A204.1 (cell line): ENCODE results near the gene TPT1.
A peak's percentile ranks its signal among the peaks of the same experiment; 100 is the strongest.
"Not testable (repeated sequence)": the region's sequence is repeated elsewhere in the genome, so short reads cannot be mapped to it uniquely, and the experiment has no call there.

Source experiments
- FAIRE-seq: peaks from 2 replicates; lab custom pipeline; 2012; peaks lifted over from hg19 to GRCh38; lab: Jason Lieb, UNC

The TPT1 gene

GRCh38 chr13:45341034-45341798 lies at the start of gene TPT1:
Gene TPT1, minus strand, starts transcription at chr13:45341183. Its CDS starts 114 bp downstream, at chr13:45341069.
- peak; percentile 85 for FAIRE-seq

- not testable (repeated sequence) for FAIRE-seq
Observed at GRCh38 chr13:45390348-45390747, 49.4 kb upstream of the TPT1 start.

- no peak for FAIRE-seq
Observed at GRCh38 chr13:45388664-45389063, 47.7 kb upstream of the TPT1 start.

GRCh38 chr13:45386892-45387575 lies 46.1 kb upstream of the TPT1 start:
- not testable (repeated sequence) for FAIRE-seq

GRCh38 chr13:45385907-45386553 lies 45.0 kb upstream of the TPT1 start:
- no peak for FAIRE-seq

- FAIRE-seq, result no peak
Observed at GRCh38 chr13:45385320-45385719, 44.3 kb upstream of the TPT1 start.

GRCh38 chr13:45384474-45385174 lies 43.6 kb upstream of the TPT1 start:
- no peak for FAIRE-seq

- FAIRE-seq, result not testable (repeated sequence)
Observed at GRCh38 chr13:45382739-45383138, 41.8 kb upstream of the TPT1 start.

GRCh38 chr13:45381196-45381595 lies 40.2 kb upstream of the TPT1 start:
- FAIRE-seq, result no peak

GRCh38 chr13:45380708-45381107 lies 39.7 kb upstream of the TPT1 start:
- not testable (repeated sequence) for FAIRE-seq

GRCh38 chr13:45379516-45379915 lies 38.5 kb upstream of the TPT1 start:
- not testable (repeated sequence) for FAIRE-seq

- FAIRE-seq, result not testable (repeated sequence)
Observed at GRCh38 chr13:45378786-45379185, 37.8 kb upstream of the TPT1 start.

- not testable (repeated sequence) for FAIRE-seq
Observed at GRCh38 chr13:45377314-45377713, 36.3 kb upstream of the TPT1 start.

- FAIRE-seq, result not testable (repeated sequence)
Observed at GRCh38 chr13:45376651-45377050, 35.7 kb upstream of the TPT1 start.

GRCh38 chr13:45374917-45375316 lies 33.9 kb upstream of the TPT1 start:
- FAIRE-seq, result no peak

GRCh38 chr13:45373162-45373547 lies 32.2 kb upstream of the TPT1 start:
- no peak for FAIRE-seq

- no peak for FAIRE-seq
Observed at GRCh38 chr13:45372189-45373161, 31.5 kb upstream of the TPT1 start.

GRCh38 chr13:45370922-45371406 lies 30.0 kb upstream of the TPT1 start:
- FAIRE-seq, result no peak

GRCh38 chr13:45369116-45369515 lies 28.1 kb upstream of the TPT1 start:
- no peak for FAIRE-seq

- FAIRE-seq, result no peak
Observed at GRCh38 chr13:45368571-45368970, 27.6 kb upstream of the TPT1 start.

- no peak for FAIRE-seq
Observed at GRCh38 chr13:45368005-45368404, 27.0 kb upstream of the TPT1 start.
